Hippocampal formation (tissue), 2 donors: ENCODE results near the gene HOXB4.

ENCODE experiments used
- DNase-seq, 2 donors: peaks; one replicate each; lab custom pipeline; 2025; lab: John Stamatoyannopoulos, UW

HOXB4 gene

GRCh38 chr17:48528936-48529682, 49.0 kb downstream of the HOXB4 start:
- no peak for DNase-seq

GRCh38 chr17:48528153-48528935, 49.8 kb downstream of the HOXB4 start:
- no peak for DNase-seq

- no peak for DNase-seq
Measured at GRCh38 chr17:48527547-48527932, 50.6 kb downstream of the HOXB4 start.

- DNase-seq: no peak
Measured at GRCh38 chr17:48526608-48527546, 51.3 kb downstream of the HOXB4 start.
